ENCODE results near the gene ACOT9.
"Not testable (repeated sequence)": the region's sequence is repeated elsewhere in the genome, so short reads cannot be mapped to it uniquely, and the experiment has no call there.

Gene ACOT9

DNA sequence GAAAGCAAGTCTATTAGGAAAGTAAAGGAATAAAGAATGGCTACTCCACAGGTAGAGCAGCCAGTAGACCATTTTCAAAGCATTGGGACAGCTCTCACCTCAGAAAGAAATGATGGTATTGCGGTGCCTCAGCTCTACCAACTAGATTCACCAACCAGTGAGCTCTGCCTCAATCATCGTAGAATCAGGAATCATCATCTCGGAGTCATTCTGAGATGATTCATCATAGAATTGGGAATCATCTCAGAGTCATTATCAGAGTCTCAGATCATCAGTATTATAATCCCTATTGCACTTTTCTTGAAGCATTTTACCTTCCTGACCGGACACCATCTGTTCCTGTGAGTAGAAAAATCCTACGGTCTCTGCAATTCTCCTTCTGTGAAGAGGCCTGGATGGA lies 22.4 kb upstream of the ACOT9 start:
- no peak for DNase-seq

DNA sequence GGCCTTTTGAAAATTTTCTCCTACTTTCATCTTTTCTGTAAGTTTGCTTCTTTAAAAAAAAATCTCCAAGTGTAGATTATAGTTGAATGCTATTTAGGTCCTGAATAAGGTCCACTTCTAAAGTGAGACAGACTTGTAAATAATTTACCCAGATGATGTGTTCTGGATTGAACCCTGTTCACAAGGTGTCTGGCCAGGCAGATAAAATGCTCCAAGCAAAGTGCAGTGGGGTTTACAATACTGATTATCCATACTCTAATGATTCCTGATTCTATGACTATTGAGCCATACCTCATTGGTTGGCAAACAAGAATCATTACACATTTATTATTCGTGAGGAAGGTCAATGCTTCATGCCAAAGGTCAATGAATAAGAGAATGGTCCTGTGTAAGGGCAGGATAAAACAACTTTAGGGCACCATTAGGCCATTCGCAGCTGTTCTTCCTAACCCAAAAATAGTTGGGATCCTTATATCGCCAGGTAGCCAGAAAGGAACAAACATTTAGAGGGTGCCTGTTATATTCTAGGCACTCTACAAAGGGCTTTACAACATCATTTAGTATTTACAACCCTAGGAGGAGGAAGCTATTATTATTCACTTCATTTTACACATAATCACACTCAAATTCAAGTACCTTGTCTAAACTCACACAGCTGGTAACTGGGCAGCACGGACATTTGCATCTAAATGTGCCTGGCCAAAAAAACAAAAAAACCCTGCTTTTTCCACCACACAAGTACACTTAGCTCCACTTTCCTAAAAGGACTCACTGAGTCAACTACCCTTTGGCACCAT lies 21.3 kb upstream of the ACOT9 start:
- no peak for DNase-seq

DNA sequence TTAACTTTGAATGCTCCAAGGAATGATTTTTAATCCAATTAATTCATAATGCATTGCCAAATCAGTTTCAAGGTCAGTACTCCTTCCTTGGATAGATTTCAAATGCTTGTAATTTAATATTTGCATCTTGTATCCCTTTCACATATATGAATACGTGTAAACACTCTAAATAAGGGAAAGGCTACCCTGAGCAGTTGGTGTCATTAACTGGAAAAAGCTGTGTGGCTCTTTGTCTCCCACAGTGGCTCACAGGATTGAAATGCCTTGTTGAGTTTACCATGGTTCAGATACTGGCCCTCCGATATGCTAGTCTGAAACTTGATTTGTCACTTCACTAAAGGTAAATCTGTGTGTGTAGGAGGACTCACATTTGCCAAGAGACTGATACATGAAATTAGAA lies 16.7 kb upstream of the ACOT9 start:
- no peak for DNase-seq

DNA sequence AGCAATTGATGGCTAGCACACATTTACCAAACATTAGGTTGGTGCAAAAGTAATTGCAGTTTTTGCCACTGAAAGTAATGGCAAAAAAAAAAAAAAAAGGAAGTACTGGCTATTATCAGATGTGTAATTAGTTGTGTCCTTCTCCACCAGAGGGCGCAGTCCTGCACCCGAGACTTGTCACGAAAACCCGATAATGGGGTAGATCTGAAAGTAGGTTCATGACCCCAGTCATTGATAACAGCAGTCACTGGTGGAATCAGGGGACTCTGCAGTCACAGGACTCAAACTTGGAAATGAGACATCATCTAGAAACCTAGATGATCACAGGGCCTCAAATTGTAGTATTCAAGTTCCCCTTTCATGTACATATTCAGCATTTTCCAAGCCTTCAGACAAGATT lies 13.1 kb upstream of the ACOT9 start:
- peak; percentile 67 for DNase-seq

GRCh38 chrX:23754664-23755063 lies 11.6 kb upstream of the ACOT9 start:
- no peak for DNase-seq

GRCh38 chrX:23752740-23753415 lies 9.8 kb upstream of the ACOT9 start:
- DNase-seq = no peak

DNA sequence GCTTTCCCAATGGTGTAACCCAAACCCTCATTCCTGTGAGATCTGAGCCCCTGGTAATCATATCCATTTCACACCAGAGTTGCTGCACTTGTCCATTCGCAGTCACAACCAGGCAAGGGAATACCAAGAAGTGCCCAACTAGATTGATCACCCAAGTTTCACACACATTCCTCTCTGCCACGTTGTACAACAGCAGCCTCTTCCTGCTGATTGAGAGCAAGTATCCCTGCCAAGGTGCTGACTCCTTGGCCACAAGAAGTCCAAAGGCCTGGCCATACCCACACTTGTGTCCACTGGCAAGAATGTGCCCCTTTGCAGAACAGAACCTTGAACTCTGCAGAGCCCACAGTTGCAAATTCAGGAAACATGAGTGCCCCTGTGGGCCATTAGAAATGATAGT lies 6.5 kb upstream of the ACOT9 start:
- no peak for DNase-seq

GRCh38 chrX:23749129-23749528 lies 6.1 kb upstream of the ACOT9 start:
- no peak for DNase-seq

DNA sequence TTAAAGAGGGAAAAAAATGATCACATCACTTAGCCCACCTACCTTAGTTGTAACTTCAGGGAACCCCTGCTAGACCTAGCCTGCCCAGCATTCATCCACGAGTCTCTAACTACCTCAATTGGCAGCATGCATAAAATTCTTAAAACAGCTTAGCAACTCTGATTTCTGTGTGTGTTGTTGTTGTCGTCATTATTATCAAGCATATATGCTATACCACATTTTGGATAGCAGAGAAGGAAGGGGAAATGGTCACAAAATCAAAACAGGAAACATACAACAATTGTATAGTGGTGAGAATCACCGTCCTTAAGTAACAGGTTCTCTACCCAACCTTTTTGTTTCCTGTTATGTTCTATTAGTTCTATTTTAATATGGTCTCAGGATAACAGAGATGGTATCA lies 2.7 kb upstream of the ACOT9 start:
- no peak for DNase-seq

GRCh38 chrX:23743623-23743971 lies 521 bp upstream of the ACOT9 start:
- DNase-seq = not testable (repeated sequence)

- DNase-seq = no peak
These were observed 841 bp downstream of the ACOT9 start for GRCh38 chrX:23742174-23742696.

DNA sequence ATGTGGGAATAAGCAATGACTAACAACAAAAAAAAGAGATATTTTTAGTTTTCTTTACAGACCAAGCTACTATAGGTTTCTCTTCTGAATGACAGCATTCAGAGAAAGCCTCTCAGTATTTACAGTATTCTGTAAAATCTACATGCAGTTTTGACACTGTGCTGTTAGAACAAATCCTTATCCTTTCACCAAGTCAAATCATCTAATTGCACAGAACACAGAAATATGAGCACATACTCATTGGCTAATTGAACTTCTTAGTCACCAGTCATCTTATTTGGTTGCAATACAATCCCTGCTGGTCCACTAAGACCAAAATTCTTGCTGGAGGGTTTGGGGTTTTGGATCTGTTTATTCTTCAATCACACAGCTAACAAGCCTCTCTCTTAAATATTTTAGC lies 5.7 kb downstream of the ACOT9 start:
- DNase-seq = no peak

GRCh38 chrX:23736030-23736429 lies 7.0 kb downstream of the ACOT9 start:
- DNase-seq = no peak

- DNase-seq = no peak
These were observed 10.4 kb downstream of the ACOT9 start for GRCh38 chrX:23732704-23733103.

GRCh38 chrX:23731951-23732350 lies 11.1 kb downstream of the ACOT9 start:
- no peak for DNase-seq

DNA sequence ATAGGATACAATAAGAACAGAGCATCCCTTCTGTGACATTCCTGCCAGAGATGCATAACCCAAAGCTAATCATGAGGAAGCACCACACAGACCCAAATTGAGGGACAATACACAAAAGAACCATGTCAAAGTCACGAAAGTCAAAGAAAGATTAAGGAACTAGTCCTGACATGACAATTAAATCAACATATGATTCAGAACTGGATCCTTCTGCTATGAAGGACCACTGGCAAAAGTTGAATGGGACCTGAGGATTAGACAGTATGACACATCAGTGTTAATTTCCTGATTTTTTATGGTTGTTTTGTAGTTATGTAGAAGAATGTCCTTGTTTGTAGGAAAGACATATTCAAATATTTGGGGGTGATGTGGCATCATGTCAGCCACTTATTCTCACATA lies 13.9 kb downstream of the ACOT9 start:
- no peak for DNase-seq

DNA sequence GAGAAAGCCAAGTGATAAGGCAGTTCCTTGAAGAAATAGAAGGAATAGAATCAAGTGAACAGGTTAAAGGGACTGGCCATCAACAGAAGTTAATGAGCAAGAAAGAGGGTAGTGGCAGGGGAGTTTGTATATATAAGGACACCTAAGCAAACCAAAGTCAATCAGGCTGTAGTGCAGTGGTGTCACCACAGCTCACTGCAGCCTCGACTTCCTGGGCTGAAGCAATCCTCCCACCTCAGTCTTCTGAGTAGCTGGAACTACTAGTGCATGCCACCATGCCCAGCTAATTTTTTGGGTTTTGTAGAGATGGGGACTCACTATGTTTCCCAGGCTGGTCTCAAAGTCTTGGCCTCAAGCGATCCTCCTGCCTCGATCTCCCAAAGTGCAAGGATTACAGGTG lies 15.9 kb downstream of the ACOT9 start:
- no peak for DNase-seq

DNA sequence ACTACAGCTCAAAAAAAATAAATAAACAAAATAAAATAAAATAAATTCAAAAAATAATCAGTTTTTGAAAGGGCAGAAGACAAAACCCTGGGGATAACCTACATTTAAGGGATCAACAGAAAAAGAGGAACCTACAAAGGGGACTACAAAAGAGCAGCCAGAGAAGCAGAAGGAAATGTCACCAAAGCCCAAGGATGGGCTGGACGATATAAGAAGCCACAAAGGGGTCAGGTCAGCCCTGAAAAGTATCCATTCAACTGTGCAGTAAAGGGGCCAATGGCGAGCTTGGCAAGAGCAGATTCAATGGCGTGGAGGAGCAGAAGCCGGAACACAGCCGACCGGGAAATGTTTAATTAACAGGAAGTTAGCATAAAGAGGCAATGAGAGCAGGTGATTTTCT lies 16.9 kb downstream of the ACOT9 start:
- no peak for DNase-seq

- DNase-seq = no peak
These were observed 22.9 kb downstream of the ACOT9 start for GRCh38 chrX:23720117-23720677.

- DNase-seq = no peak
These were observed 37.8 kb downstream of the ACOT9 start for GRCh38 chrX:23705235-23705634.

- no peak for DNase-seq
These were observed 38.3 kb downstream of the ACOT9 start for GRCh38 chrX:23704673-23705206.

GRCh38 chrX:23699636-23700194 lies 43.4 kb downstream of the ACOT9 start:
- DNase-seq = no peak

- DNase-seq = peak; percentile 39
These were observed 48.5 kb downstream of the ACOT9 start for GRCh38 chrX:23694606-23695005.

DNA sequence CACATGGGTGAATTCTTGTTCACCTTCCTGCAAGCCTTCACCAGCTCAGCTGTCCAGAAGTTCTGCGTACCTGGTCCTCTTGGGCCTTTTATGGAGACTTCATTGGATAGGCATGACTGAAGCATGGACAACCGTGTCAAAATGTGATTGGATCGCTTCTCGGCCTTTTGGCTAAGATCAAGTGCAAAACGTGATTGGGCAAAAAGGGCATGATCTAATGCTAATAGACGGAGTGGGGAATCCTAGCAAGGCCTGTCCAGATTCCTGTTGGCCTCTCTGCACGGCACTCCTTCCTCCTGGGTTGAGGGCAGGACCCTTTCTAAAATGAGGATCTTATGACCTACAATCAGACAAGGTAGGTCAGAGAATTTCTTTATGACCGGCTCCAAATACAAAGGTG lies 50.9 kb downstream of the ACOT9 start:
- DNase-seq = no peak

All from CD4-positive, alpha-beta T cell treated with Interleukin-15 for 1 hour (primary cell).